Fibroblast of mammary gland (primary cell): Measurements from ENCODE around the gene MIEF1.
"Not testable (repeated sequence)": the region's sequence is repeated elsewhere in the genome, so short reads cannot be mapped to it uniquely, and the experiment has no call there.

Source experiments
- DNase-seq: peaks from one replicate; pipeline ENCODE4 v3.0.0-alpha.2; 2010; ENCODE audit warnings: low read depth
- H3K4me3 ChIP-seq: 2 replicates; pipeline ENCODE4 v1.5.1; 2011; ENCODE audit warnings: low read depth, mild to moderate bottlenecking, low read length, moderate library complexity; ENCODE audit not compliant: control insufficient read depth
- CTCF ChIP-seq: conservative IDR thresholded peaks from 2 replicates; pipeline ENCODE4 v1.5.1; 2011; ENCODE audit warnings: low read depth, low read length, inconsistent platforms; ENCODE audit not compliant: control insufficient read depth, insufficient read depth

Gene MIEF1

GRCh38 chr22:39501644-39502108 lies 414 bp upstream of the MIEF1 start:
- H3K4me3 ChIP-seq = peak overlapping the region; percentile 81
- TF ChIP-seq CTCF = no peak
- no peak for DNase-seq

GRCh38 chr22:39502789-39503409 lies 809 bp downstream of the MIEF1 start:
- DNase-seq = peak; percentile 34
- TF ChIP-seq CTCF = no peak
- peak overlapping the region; percentile 81 for H3K4me3 ChIP-seq

- H3K4me3 ChIP-seq = peak overlapping the region; percentile 81
- TF ChIP-seq CTCF = no peak
- DNase-seq = no peak
Measured at GRCh38 chr22:39503630-39504029, 1.5 kb downstream of the MIEF1 start.

- DNase-seq = no peak
- no peak overlapping the region for H3K4me3 ChIP-seq
- TF ChIP-seq CTCF = no peak
Measured at GRCh38 chr22:39504071-39504470, 2.0 kb downstream of the MIEF1 start.

- H3K4me3 ChIP-seq, DNase-seq: not testable (repeated sequence)
Measured at GRCh38 chr22:39507021-39507420, 4.9 kb downstream of the MIEF1 start.

- TF ChIP-seq CTCF = no peak
- DNase-seq = no peak
- H3K4me3 ChIP-seq = no peak overlapping the region
Measured at GRCh38 chr22:39508393-39508792, 6.3 kb downstream of the MIEF1 start.

GRCh38 chr22:39510529-39511149 lies 8.5 kb downstream of the MIEF1 start:
- no peak for DNase-seq
- TF ChIP-seq CTCF = no peak
- no peak overlapping the region for H3K4me3 ChIP-seq
